ENCODE measurements around the gene FOXP1. TPM values are rescaled to one million over a fixed set of nuclear protein-coding genes. Genes with fewer than 3 reads are reported as not detected.

Gene FOXP1
- polyA plus RNA-seq, 5 donors: 88.9 to 130 (median 123) TPM

- no peak for DNase-seq
These were observed 311.9 kb downstream of the FOXP1 start for GRCh38 chr3:71271596-71271995.

GRCh38 chr3:71269906-71270305, 313.6 kb downstream of the FOXP1 start:
- no peak for DNase-seq

DNA sequence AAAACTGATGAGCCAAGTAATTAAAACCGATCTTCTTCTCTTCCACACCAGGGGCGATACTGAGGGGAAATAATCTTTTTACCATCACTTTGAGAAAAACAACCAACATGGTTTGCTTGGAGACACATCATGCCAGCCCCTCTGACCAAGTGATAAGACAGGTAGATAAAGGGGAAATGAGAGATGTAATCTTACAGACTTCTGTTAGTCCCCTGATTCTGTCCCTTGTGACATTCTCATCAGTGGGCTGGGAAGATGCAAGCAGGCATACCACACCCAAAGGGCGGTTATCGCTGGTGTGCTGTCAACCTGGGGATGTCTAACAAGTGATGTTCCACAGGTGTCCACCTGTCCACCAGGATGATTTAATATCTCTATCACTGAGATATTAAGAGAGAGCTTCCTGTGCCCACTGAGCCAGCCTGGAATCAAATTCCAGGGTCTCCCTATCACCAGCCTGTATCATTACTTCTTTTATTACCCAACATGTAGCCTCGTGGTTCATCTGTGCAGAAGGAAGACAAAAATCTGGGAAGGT, 315.0 kb downstream of the FOXP1 start:
- no peak for DNase-seq

GRCh38 chr3:71266875-71267274, 316.7 kb downstream of the FOXP1 start:
- DNase-seq: no peak

GRCh38 chr3:71265365-71265915, 318.1 kb downstream of the FOXP1 start:
- DNase-seq: no peak

- no peak for DNase-seq
These were observed 318.7 kb downstream of the FOXP1 start for GRCh38 chr3:71264840-71265239.

GRCh38 chr3:71262364-71263265, 320.9 kb downstream of the FOXP1 start:
- DNase-seq: no peak

DNA sequence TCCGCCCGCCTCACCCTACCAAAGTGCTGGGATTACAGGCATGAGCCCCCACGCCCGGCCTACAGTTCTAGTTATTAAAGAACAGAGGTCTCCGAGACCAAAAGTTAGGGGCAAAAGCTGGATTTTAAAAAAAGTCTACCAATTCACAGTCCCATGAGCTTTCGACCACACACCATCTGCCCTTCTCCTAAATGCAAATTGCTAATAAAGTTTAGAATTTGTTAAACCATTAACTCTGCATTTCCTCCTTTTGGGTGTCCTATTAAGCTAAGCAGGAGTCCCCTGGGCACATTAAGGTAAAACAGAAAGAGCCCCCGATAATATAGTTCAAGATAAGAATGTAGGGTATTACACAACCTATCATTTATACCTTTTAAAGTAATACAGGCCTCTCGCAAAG, 322.7 kb downstream of the FOXP1 start:
- no peak for DNase-seq

- no peak for DNase-seq
These were observed 325.0 kb downstream of the FOXP1 start for GRCh38 chr3:71258526-71258925.

DNA sequence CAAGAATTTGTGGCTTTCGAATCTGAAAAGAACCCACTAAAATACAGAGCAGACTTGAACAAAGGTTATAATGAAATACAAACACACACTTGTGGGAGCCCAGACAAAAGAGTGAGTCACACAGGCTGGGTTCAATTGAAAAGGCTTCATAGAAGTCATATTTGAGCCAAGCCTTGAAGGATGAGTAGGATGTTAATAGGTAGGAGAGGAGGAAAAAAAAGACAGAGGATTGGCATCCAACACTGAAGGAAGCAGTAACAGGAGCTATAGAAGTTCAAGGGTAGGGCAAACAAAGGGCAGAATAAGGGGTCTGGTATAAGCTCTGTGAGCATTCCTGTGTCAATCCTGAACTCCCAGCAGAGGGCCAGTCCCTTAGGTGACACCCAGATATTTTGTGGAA, 325.4 kb downstream of the FOXP1 start:
- DNase-seq: no peak

- DNase-seq: no peak
These were observed 328.0 kb downstream of the FOXP1 start for GRCh38 chr3:71255498-71255897.

- DNase-seq: peak; percentile 66 to 73
These were observed 329.1 kb downstream of the FOXP1 start for GRCh38 chr3:71254281-71255057.

DNA sequence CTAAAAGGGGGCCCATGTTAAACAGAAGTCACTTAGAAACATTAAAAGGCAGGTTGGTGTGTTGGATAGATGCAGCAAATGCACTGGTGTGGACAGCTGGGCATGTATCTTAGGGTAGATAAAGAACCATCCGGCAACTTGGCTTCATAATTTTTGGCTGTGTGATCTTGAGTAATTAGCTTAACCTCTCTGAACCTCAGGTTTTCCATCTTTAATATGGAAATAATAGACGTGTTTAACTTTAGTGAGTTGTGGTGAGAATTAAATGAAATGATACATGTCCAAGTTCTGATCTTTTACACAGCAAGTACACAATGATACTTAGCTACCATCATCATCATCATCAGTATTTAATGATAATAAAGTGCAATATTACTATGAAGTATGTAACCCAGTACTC, 330.4 kb downstream of the FOXP1 start:
- DNase-seq: no peak

DNA sequence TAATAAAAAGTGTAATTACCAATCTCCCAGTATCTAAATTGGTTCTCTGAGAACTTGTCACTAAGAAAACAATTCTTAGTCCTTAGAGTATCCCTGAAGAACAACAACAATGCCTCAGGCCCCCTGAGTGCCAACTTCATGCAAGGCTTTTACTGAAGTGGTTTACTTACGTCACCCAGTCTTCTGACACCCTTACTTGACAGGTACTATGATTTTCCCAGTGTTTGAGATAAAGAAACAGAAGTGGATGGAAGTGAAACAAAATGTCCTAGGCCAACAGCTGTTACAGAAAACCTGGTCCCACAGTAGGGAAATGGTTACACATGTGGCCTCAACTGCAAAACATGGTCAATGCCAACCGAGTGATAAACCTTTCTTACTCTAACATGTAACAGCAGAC, 331.1 kb downstream of the FOXP1 start:
- DNase-seq: no peak

GRCh38 chr3:71251156-71251775, 332.3 kb downstream of the FOXP1 start:
- DNase-seq: no peak

GRCh38 chr3:71250026-71250425, 333.5 kb downstream of the FOXP1 start:
- DNase-seq: no peak

DNA sequence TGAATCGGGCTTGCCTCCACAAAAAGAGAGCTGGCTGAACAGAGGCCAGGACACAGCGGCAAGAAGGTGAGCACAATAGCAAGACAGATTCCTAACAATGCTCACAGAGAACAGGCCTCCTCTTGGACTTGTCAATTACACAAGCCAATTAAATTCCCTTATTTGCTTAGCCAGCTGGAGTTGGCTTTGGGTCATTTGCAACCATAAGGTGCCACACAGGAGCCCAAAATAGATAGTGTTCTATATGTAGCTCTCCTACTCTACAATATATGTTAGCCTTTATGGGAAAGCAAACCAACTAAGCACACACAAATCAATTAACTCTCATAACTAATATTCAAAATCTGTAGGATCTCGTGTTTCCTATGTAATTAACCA, 335.6 kb downstream of the FOXP1 start:
- no peak for DNase-seq

- DNase-seq: no peak
These were observed 336.1 kb downstream of the FOXP1 start for GRCh38 chr3:71247221-71247957.

- DNase-seq: no peak
These were observed 337.3 kb downstream of the FOXP1 start for GRCh38 chr3:71245971-71246880.

- no peak for DNase-seq
These were observed 338.6 kb downstream of the FOXP1 start for GRCh38 chr3:71244826-71245488.
